ENCODE results near the gene CDNF. TPM values are rescaled to one million over a fixed set of nuclear protein-coding genes. Genes with fewer than 3 reads are reported as not detected.

CDNF gene
- total RNA-seq, 1 donor: 1.8 TPM

GRCh38 chr10:14803827-14804226 lies 34.0 kb downstream of the CDNF start:
- H3K4me3 ChIP-seq (ENCODE audit: insufficient read depth, low read length): no peak overlapping the region
- no peaks in the 10 kb centered on the region for H3K4me1 ChIP-seq (ENCODE audit: insufficient read depth, low read length)
- H4K20me1 ChIP-seq (ENCODE audit: insufficient read depth, low read length): no peaks in the 10 kb centered on the region
- no peak overlapping the region for H3K27ac ChIP-seq (ENCODE audit: low read depth, low read length)
- H3K4me2 ChIP-seq (ENCODE audit: insufficient read depth, low read length): no peak overlapping the region
- peaks cover 31% of the 10 kb centered on the region for H3K27me3 ChIP-seq (ENCODE audit: insufficient read depth, low read length)
- H2AFZ ChIP-seq (ENCODE audit: low read length): no peak overlapping the region
- H3K79me2 ChIP-seq (ENCODE audit: insufficient read depth, low read length): no peaks in the 10 kb centered on the region
- DNase-seq (ENCODE audit: insufficient read length, low spot score, missing footprints): no peak
- TF ChIP-seq, protein P1, sequence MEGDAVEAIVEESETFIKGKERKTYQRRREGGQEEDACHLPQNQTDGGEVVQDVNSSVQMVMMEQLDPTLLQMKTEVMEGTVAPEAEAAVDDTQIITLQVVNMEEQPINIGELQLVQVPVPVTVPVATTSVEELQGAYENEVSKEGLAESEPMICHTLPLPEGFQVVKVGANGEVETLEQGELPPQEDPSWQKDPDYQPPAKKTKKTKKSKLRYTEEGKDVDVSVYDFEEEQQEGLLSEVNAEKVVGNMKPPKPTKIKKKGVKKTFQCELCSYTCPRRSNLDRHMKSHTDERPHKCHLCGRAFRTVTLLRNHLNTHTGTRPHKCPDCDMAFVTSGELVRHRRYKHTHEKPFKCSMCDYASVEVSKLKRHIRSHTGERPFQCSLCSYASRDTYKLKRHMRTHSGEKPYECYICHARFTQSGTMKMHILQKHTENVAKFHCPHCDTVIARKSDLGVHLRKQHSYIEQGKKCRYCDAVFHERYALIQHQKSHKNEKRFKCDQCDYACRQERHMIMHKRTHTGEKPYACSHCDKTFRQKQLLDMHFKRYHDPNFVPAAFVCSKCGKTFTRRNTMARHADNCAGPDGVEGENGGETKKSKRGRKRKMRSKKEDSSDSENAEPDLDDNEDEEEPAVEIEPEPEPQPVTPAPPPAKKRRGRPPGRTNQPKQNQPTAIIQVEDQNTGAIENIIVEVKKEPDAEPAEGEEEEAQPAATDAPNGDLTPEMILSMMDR (IDR thresholded peaks at IDR 0.05; ENCODE audit: extremely low read depth, low read depth, low read length): no peak
- H3K9me3 ChIP-seq (ENCODE audit: low read depth, low read length): no peaks in the 10 kb centered on the region
- H3K36me3 ChIP-seq (ENCODE audit: insufficient read depth, low read length): no peaks in the 10 kb centered on the region

DNA sequence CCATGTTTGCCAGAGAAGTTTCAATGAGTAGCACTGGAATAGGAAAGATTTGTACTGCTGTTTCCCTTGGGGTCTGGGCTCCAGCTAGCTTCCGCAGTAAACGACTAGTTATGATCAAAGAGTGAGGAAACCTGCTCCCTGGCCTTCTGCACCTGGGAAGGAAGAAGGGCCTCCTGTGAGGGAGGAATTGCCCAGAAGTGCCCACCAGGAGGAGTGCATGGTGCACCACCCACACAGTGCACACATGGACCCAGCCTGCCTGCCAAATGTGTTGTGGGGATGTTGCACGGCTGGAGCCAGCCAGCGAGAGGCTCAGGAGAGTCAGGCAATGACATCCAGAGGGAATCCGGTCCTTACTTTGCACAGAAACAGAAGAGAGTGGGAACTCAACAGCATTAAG lies 36.1 kb downstream of the CDNF start:
- Histone ChIP-seq H3K27me3 (ENCODE audit: insufficient read depth, low read length) (peaks cover 34% of the 10 kb centered on the region), H2AFZ (ENCODE audit: low read length) (no peak overlapping the region), H3K36me3 (ENCODE audit: insufficient read depth, low read length) (no peaks in the 10 kb centered on the region), H3K79me2 (ENCODE audit: insufficient read depth, low read length) (no peaks in the 10 kb centered on the region), H3K4me2 (ENCODE audit: insufficient read depth, low read length) (no peak overlapping the region), H3K27ac (ENCODE audit: low read depth, low read length) (no peak overlapping the region), H3K9me3 (ENCODE audit: low read depth, low read length) (no peaks in the 10 kb centered on the region), H3K4me3 (ENCODE audit: insufficient read depth, low read length) (no peak overlapping the region), H4K20me1 (ENCODE audit: insufficient read depth, low read length) (no peaks in the 10 kb centered on the region), H3K4me1 (ENCODE audit: insufficient read depth, low read length) (no peaks in the 10 kb centered on the region)
- TF ChIP-seq, protein P1 (IDR thresholded peaks at IDR 0.05; ENCODE audit: extremely low read depth, low read depth, low read length): no peak
- DNase-seq (ENCODE audit: insufficient read length, low spot score, missing footprints): no peak

GRCh38 chr10:14800397-14800796 lies 37.4 kb downstream of the CDNF start:
- no peak for DNase-seq (ENCODE audit: insufficient read length, low spot score, missing footprints)

GRCh38 chr10:14798636-14799035 lies 39.2 kb downstream of the CDNF start:
- Histone ChIP-seq H3K27me3 (ENCODE audit: insufficient read depth, low read length) (peaks cover 33% of the 10 kb centered on the region), H3K79me2 (ENCODE audit: insufficient read depth, low read length) (no peaks in the 10 kb centered on the region), H3K4me3 (ENCODE audit: insufficient read depth, low read length) (no peak overlapping the region), H3K9me3 (ENCODE audit: low read depth, low read length) (no peaks in the 10 kb centered on the region), H3K4me1 (ENCODE audit: insufficient read depth, low read length) (no peaks in the 10 kb centered on the region), H3K4me2 (ENCODE audit: insufficient read depth, low read length) (no peak overlapping the region), H4K20me1 (ENCODE audit: insufficient read depth, low read length) (no peaks in the 10 kb centered on the region), H2AFZ (ENCODE audit: low read length) (no peak overlapping the region), H3K36me3 (ENCODE audit: insufficient read depth, low read length) (no peaks in the 10 kb centered on the region), H3K27ac (ENCODE audit: low read depth, low read length) (no peak overlapping the region)
- TF ChIP-seq, protein P1 (IDR thresholded peaks at IDR 0.05; ENCODE audit: extremely low read depth, low read depth, low read length): no peak
- DNase-seq (ENCODE audit: insufficient read length, low spot score, missing footprints): no peak

More at GRCh38 chr10:14800397-14800796, 37.4 kb downstream of the CDNF start:
- Histone ChIP-seq H3K27ac (ENCODE audit: low read depth, low read length) (no peak overlapping the region), H3K9me3 (ENCODE audit: low read depth, low read length) (no peaks in the 10 kb centered on the region), H3K4me3 (ENCODE audit: insufficient read depth, low read length) (no peak overlapping the region), H3K79me2 (ENCODE audit: insufficient read depth, low read length) (no peaks in the 10 kb centered on the region), H3K36me3 (ENCODE audit: insufficient read depth, low read length) (no peaks in the 10 kb centered on the region), H3K4me1 (ENCODE audit: insufficient read depth, low read length) (no peaks in the 10 kb centered on the region), H2AFZ (ENCODE audit: low read length) (no peak overlapping the region), H4K20me1 (ENCODE audit: insufficient read depth, low read length) (no peaks in the 10 kb centered on the region), H3K27me3 (ENCODE audit: insufficient read depth, low read length) (peaks cover 34% of the 10 kb centered on the region), H3K4me2 (ENCODE audit: insufficient read depth, low read length) (no peak overlapping the region)
- TF ChIP-seq, protein P1 (IDR thresholded peaks at IDR 0.05; ENCODE audit: extremely low read depth, low read depth, low read length): no peak
